ENCODE measurements around the gene CARMIL3.
A peak's percentile ranks its signal among the peaks of the same experiment; 100 is the strongest.
"Not testable (repeated sequence)": the region's sequence is repeated elsewhere in the genome, so short reads cannot be mapped to it uniquely, and the experiment has no call there.

The CARMIL3 gene

DNA sequence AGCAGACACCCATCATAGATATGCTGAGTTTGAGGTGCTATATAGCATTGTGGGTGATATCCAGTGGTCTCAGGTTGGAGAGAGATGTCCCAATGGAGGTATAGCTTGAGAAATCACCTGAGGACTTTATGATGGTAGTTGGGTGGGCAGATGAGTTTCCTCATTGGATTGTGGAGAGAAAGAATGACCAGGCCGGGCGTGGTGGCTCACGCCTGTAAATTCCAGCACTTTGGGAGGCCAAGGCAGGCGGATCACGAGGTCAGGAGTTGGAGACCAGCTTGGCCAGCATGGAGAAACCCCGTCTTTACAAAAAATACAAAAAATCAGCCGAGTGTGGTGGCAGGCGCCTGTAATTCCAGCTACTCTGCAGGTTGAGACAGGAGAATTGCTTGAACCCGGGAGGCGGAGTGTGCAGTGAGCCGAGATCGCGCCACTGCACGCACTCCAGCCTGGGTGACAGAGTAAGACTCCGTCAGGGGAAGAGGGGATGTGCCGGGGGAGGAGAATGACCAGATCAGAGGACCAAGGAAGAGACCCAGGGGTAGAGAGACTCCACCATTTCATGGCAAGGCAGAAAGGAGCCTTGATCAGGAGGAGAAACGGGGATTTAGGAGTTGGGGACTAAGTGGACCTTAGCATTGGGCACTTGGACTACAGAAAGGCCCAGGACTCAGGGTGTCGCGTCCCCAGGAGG is 41.5 kb downstream of the CARMIL3 start:
- DNase-seq (ENCODE audit: low spot score) = no peak

- DNase-seq (ENCODE audit: low spot score) = peak; percentile 92
Observed at GRCh38 chr14:24093901-24094840, 42.4 kb downstream of the CARMIL3 start, which contains the start of gene PCK2. Gene PCK2, plus strand, starts transcription at chr14:24094311. Its CDS starts 95 bp downstream, at chr14:24094406.

DNA sequence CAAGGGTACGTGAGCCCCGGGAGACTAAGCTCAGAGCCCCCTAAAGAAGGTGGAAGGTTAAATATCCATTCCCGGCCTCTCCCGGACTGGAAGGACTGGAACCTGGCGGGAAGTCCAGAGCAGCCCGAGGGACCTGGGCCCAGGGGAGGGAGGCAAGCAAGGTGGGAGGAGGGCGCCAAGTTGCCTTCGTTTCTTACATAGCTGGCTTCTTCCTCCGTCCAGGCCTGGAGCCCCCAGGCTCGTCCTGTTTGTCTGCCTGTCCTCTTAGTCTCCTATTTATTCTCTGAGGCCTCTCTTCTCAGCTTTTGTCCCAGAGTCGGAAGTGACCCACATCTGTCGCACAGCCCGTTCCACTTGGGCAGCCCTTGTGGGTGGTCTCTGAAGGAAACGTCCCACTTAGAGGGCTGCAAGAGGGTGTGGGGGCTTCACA is 43.0 kb downstream of the CARMIL3 start:
- peak; percentile 40 for DNase-seq (ENCODE audit: low spot score)

- peak; percentile 94 for DNase-seq (ENCODE audit: low spot score)
Observed at GRCh38 chr14:24095271-24096068, 43.7 kb downstream of the CARMIL3 start.

GRCh38 chr14:24096545-24097181 is 44.9 kb downstream of the CARMIL3 start:
- no peak for DNase-seq (ENCODE audit: low spot score)

DNA sequence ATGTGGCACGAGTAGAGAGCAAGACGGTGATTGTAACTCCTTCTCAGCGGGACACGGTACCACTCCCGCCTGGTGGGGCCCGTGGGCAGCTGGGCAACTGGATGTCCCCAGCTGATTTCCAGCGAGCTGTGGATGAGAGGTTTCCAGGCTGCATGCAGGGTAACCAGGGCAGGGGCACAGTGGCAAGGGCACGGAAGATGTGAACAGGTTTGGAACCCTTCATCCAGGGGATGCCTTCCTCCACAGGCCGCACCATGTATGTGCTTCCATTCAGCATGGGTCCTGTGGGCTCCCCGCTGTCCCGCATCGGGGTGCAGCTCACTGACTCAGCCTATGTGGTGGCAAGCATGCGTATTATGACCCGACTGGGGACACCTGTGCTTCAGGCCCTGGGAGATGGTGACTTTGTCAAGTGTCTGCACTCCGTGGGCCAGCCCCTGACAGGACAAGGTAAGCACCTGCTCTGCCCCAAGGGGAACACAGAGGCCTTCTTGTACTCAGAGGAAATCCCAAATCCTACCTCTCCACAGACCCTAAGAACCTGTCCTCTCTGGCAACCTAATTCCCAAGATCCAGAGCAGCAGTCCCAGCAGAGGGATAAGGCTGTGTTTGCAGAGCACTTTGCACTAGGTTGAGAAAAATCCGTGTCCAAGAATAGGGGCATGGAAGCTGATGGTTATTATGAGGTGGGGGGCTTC is 46.6 kb downstream of the CARMIL3 start:
- DNase-seq (ENCODE audit: low spot score) = no peak

- DNase-seq (ENCODE audit: low spot score) = no peak
Observed at GRCh38 chr14:24098927-24099813, 47.4 kb downstream of the CARMIL3 start.

DNA sequence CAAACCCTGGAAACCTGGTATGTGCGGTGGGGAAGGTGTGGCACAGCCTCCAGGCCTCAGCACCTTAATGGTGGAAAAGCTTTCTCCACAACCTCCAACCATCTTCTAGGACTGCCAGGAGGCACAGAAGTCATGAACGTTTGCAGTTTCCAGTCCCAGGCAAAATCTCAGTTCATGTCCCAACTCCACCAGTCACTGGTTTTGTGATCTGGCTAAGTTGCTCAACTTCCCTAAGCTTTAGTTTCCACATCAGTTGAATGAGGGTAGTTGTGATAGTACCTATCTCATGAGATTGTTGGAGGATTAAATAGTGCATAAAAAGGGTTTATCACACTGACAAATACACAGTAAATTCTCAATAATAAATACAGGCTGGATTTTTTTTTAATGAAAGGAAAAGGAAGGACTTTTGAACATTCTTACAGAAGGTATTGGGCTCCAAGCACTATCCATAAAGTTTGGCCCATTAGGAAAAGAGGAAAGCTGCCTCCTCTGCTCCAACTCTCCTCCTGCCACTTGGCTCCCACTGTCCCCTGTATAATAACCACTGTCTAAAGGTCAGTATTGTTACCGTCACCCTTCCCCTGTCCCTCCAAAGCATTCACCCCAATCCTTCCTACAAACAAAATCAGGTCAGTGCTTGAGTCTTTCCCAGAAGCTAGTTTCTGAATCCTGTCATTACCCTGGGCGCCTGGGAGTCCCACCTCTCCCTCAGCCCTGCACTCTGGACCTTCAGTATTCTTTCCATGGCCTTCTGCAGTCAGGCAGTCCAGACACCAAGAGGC is 48.6 kb downstream of the CARMIL3 start:
- DNase-seq (ENCODE audit: low spot score) = no peak

DNA sequence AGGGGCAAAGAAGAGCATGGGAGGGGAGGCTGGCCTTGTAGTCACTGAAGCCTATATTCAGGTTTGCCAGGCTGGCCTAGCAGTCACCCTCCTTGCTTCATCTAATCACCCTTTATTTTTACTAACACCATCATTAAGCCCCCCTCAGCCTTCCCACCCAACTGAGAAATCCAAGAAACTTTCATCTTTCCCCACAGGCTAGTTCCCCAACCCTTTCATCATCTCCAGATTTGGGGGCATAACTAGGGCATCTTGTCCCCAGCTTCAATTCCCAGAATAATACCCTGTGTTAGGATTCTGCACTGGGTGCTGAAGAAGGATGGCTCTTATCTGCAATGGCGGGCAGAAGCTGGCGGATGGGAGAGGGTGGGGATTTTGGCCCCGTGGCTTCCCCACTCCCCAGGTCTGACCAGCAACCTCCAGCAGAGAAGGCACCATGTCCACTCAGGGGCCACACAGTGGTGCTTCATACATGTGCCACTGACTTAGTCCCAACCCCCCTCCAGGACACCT is 49.2 kb downstream of the CARMIL3 start:
- DNase-seq (ENCODE audit: low spot score) = no peak

DNA sequence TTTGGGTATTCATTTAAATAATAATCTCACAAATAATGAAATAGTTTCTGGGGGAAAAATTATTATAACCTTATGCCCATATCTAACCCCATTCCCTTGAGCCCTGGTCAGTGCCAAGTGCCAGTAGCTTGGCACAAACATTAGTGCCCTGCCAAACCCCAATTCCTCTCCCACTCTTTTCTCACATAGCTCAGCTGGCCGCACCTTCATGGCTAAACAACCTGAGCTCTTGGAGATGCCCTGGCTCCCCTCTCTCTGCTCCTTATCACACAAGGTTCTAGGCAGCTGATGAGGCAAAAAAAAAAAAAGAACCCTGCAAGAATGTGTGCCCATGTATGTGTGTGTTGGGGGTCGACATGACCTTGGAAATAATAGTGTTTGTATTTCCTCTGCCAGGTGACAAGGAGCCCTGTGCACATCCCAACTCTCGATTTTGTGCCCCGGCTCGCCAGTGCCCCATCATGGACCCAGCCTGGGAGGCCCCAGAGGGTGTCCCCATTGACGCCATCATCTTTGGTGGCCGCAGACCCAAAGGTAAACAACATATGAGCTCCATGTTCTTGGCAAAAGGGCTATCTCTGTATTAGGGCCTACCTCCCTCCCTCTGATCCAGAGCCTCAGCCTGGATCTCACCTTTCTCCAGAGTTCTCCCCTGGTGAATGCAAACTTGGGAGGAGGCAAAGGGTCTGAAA is 50.7 kb downstream of the CARMIL3 start:
- DNase-seq (ENCODE audit: low spot score) = no peak

DNA sequence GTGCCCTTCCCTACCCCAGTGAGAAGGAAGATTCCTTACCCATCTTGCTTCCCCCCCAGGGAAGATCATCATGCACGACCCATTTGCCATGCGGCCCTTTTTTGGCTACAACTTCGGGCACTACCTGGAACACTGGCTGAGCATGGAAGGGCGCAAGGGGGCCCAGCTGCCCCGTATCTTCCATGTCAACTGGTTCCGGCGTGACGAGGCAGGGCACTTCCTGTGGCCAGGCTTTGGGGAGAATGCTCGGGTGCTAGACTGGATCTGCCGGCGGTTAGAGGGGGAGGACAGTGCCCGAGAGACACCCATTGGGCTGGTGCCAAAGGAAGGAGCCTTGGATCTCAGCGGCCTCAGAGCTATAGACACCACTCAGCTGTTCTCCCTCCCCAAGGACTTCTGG is 51.6 kb downstream of the CARMIL3 start:
- no peak for DNase-seq (ENCODE audit: low spot score)

DNA sequence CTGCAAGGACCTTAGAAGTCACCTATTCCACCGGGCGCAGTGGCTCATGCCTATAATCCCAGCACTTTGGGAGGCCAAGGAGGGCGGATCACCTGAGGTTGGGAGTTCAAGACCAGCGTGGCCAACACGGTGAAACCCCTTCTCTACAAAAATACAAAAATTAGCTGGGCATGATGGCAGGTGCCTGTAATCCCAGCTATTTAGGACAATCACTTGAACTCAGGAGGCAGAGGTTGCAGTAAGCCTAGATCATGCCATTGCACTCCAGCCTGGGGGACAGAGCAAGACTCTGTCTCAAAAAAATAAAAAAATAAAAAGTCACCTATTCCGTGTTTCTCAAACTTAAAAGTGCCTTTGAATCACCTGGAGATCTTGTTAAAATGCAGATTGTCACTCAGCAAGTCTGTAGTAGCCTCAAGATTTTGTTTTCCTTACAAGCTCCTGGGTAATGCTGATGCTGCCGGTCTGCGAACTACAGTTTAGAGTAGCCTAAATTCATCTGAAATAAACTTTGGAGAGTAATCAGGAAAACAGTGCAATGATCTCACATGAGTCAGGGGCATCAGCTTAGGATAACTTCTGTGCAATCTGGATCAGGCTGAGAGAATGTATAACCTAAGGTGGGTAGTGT is 53.9 kb downstream of the CARMIL3 start:
- DNase-seq (ENCODE audit: low spot score) = not testable (repeated sequence)

DNA sequence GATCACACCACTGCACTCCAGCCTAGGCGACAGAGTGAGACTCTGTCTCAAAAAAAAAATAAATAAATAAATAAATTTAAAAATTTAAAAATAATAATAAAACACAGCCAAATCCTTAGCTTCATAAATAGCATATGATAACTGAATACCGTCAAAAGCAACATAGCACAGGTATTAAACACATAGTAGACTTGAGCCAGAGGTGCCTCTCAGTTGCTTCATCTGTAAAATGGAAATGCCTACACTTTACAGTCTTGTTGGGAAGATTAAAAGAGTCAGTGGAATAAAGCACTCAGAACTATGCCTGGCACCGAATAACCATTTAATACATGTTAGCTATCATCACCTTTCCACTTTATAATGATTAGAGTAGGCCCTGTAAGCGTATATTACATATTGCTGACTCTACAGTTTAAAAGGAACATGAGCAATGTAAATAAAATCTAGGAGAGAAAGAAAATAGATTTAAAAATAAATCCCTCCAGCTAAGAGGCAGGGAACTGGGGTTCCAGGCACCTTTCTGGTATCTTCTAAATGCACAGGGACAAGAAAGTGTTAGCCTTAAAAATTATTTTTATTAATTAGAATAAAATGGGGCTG is 55.0 kb downstream of the CARMIL3 start:
- DNase-seq (ENCODE audit: low spot score) = no peak

GRCh38 chr14:24108336-24108874 is 56.6 kb downstream of the CARMIL3 start:
- no peak for DNase-seq (ENCODE audit: low spot score)

GRCh38 chr14:24110060-24110459 is 58.3 kb downstream of the CARMIL3 start:
- no peak for DNase-seq (ENCODE audit: low spot score)

- no peak for DNase-seq (ENCODE audit: low spot score)
Observed at GRCh38 chr14:24110523-24110922, 58.7 kb downstream of the CARMIL3 start.

- DNase-seq (ENCODE audit: low spot score) = no peak
Observed at GRCh38 chr14:24113379-24113800, 61.6 kb downstream of the CARMIL3 start.
